ENCODE results near the gene MROH2A.
"Not testable (repeated sequence)": the region's sequence is repeated elsewhere in the genome, so short reads cannot be mapped to it uniquely, and the experiment has no call there.

The MROH2A gene

GRCh38 chr2:233871432-233871831 lies 93.3 kb downstream of the MROH2A start:
- in situ Hi-C loops (cut with MboI; ENCODE audit: low pct_unique_long_range_greater_than_20kb, low sequenced_read_pairs, unreplicated experiment): no loop called here
- DNase-seq (ENCODE audit: low spot score): no peak
- no peak for TF ChIP-seq CTCF (IDR thresholded peaks at IDR 0.05; ENCODE audit: extremely low read depth, insufficient read depth, missing control alignments)

GRCh38 chr2:233872125-233872524 lies 94.0 kb downstream of the MROH2A start:
- in situ Hi-C loops (cut with MboI; ENCODE audit: low pct_unique_long_range_greater_than_20kb, low sequenced_read_pairs, unreplicated experiment); DNase-seq (ENCODE audit: low spot score): not testable (repeated sequence)

- DNase-seq (ENCODE audit: low spot score): no peak
- in situ Hi-C loops (cut with MboI; ENCODE audit: low pct_unique_long_range_greater_than_20kb, low sequenced_read_pairs, unreplicated experiment): no loop called here
- no peak for TF ChIP-seq CTCF (IDR thresholded peaks at IDR 0.05; ENCODE audit: extremely low read depth, insufficient read depth, missing control alignments)
Observed at GRCh38 chr2:233882353-233882752, 104.2 kb downstream of the MROH2A start.

Measured in GM13977 (cell line).